Mucosa of gallbladder (tissue), 1 donor: ENCODE measurements around the gene HPCAL1. TPM values are rescaled to one million over a fixed set of nuclear protein-coding genes. Genes with fewer than 3 reads are reported as not detected.

ENCODE experiments used
- DNase-seq: peaks from one replicate; pipeline ENCODE4 v3.0.0-alpha.2; 2020; ENCODE audit warnings: low spot score
- total RNA-seq: library from RNA; stranded (reverse); gene quantifications from one replicate; pipeline ENCODE4 v1.2.1, GENCODE V29; 2021
- donor health status: DM: no; HTN: no; CAD: no.

The HPCAL1 gene
- total RNA-seq, 1 donor from 2014 or later: 44.0 TPM

GRCh38 chr2:10388954-10389560, 86.4 kb downstream of the HPCAL1 start:
- no peak for DNase-seq

DNA sequence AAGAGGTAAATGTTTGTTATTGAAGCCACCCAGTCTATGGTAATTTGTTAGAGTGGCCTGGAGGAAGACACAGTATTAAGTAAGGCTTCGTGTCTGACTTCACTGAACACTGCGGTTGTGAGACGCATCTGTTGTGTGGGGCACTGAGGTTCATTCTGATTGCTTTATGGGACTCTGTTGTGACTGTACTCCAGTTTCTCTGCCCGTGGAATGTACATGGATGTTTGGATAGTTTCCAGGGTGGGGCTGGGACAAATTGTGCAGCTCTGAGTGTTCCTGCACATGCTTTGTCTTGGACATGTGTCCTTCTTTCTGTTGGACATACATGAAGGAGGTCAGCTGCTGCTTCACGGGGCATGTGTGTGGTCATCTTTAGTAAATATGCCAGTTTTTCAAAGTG, 86.9 kb downstream of the HPCAL1 start:
- DNase-seq: no peak

GRCh38 chr2:10390369-10390801, 87.7 kb downstream of the HPCAL1 start:
- no peak for DNase-seq

DNA sequence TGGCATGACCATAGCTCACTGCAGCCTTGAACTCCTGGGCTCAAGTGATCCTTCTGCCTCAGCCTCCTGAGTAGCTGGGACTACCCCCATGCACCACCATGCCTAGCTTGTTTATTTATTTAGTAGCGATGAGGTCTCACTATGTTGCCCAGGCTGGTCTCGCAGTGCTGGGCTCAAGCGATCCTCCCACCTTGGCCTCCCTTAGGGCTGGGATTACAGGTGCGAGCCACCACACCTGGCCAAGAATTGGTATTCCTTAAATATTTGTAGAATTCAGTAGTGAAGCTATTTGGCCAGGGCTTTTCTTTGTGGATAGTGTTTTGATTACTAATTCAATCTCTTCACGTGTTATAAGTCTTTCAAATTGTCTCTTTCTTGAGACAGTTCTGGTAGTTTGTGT, 89.4 kb downstream of the HPCAL1 start:
- DNase-seq: no peak

DNA sequence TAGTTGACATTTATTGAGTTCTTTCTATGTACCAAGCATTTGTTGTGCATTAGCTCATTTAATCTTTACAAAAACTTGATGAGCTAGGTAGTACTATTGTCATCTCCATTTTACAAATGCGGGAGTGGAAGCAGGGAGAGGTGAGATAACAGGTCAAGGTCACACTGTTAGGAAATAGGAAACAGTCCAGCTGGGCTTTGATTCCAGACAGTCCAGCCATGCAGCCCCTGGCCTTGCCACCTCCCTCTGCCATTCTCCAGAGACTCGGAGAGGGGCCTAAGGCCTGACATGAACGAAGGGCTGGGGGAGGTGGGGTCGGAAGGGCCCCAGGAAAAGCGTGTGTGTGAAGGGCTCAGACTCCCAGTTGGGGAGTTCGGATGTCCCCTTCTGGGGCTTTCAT, 89.8 kb downstream of the HPCAL1 start:
- DNase-seq: no peak

GRCh38 chr2:10392951-10393639, 90.4 kb downstream of the HPCAL1 start:
- DNase-seq: no peak

GRCh38 chr2:10393640-10393982, 90.9 kb downstream of the HPCAL1 start:
- DNase-seq: no peak

DNA sequence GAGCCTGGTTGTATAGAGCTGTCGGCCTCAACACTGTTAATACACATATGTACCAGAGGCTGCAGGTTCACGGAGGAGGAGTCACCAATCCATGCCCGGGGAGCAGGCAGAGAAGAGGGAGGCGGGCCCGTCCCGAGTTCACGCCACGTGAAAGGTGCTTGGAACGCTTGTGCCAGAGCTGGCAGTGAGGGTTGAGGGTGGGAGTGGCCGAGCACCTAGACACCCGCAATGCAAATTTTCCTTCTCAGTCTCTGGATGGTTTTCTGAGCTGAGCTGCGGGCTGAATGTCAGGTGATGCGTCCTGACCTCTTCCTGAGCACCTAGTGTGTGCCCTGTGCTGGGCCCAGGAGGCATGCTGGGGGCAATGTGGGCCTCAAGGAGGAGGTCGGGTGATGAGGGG, 93.2 kb downstream of the HPCAL1 start:
- no peak for DNase-seq

DNA sequence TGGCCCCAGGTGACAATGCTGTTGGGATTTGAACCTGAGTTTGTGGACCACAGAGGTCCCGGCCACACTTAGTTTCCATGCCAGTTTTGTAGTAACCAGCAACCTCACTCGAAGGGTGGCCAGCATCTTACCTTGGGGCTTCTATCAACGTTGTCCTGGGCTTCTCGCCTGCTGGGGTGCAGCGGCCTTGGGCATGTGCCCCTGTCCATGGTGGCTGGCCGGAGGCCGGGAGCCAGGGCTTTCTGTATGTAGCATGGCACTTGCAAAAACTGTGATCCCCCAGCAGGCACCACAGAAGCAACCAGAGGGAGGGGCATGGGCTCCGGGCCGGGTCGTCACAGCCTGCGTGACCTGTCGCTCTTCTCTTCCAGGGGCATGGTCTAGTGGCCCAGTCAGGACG, 93.8 kb downstream of the HPCAL1 start:
- DNase-seq: no peak

DNA sequence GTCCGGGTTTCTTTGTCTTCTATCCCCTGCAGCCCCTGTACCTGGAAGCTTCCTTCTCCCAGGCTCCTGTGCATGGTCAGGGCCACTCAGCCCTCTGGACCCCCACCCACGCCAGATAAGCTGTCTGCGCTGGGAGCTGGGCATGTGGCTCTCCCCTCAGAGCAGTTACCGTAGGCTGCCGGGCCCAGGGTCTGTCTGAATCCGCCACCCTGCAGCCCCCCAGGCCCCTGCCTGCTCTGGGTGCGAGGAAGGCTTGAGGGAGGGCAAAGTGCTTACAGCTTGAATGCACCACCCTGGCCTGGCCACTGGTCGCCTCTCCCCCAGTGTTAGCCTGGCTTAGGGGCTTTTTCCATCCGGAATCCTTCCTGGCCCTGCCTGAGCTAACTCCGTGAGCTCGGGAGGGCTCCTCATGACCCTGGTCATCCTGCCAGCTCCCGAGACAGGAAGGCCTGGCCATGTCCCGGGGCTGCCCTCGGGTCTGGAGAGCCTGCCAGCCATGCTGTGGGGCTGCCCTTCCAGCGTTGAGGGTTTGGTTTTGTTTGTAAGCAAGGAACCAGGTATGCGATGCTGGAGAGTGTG, 94.7 kb downstream of the HPCAL1 start:
- no peak for DNase-seq

DNA sequence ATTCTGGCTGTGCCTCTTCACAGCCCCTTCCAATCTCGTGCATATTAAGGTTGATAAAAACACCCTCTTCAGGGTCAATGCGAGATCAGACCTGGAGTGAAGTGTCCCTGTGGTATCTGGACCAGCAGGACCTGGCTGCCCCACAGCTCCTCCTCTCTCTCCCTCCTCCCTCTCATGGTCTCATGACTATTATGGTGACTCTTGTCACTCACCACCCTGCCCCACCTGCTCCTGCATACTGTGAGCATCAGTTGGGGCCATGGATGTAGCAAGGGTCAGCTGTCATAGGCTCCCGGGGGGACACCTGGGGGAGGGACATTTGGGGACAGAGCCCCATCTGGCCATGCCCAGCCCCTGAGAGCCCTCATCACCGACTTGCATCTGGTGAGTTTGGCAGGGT, 95.2 kb downstream of the HPCAL1 start:
- DNase-seq: no peak

- no peak for DNase-seq
These were observed 95.8 kb downstream of the HPCAL1 start for GRCh38 chr2:10398496-10398895.

- DNase-seq: no peak
These were observed 96.7 kb downstream of the HPCAL1 start for GRCh38 chr2:10399358-10399757.

- DNase-seq: no peak
These were observed 97.3 kb downstream of the HPCAL1 start for GRCh38 chr2:10400002-10400401.

GRCh38 chr2:10400568-10400977, 97.9 kb downstream of the HPCAL1 start:
- peak; percentile 41 for DNase-seq

DNA sequence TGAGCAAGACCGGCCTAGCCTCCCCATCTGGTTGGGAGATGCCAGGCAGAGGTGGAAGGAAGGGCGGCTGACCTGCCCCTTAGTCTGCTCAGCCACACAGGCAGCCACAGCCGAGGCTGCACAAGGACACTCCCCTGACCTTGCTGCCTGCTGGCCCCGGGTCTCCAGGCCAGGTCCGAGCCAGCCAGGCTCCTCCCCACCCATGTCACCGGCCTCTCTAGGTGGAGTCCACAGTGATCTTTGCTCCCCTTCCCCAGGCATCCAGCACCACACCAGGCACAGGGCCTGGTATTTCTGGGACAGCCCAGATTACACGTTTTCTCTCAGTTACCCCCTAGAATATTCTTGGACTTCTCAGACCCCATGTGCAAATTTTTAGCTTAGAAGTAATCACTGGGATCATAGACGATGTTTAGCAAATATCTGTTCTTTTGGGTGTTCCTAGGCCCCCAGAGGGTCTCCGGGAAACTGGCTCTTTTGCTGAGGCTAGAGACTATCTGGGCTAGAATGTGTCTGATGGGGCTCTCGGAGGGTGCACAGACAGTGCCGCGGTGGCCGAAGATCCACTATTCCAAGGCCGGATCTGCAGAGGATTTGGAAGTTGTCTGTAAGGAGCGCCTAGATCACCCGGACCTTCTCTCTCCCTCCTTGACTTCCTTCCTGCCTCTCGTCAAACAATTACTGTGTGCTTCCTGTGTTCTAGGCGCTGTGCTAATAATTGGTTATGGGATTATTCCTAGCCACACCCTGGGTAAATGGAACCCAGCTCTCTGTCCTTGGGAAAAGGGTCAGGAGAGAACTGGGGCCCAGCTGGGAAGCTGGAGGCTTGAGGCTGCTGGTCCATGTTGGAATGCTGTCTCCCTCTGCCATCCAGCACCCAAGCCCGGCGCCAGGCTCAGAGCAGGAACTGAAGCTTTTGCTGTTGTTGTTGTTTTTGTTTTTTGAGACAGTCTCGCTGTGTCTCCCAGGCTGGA, 98.6 kb downstream of the HPCAL1 start:
- DNase-seq: no peak

GRCh38 chr2:10402062-10402585, 99.4 kb downstream of the HPCAL1 start:
- DNase-seq: no peak

DNA sequence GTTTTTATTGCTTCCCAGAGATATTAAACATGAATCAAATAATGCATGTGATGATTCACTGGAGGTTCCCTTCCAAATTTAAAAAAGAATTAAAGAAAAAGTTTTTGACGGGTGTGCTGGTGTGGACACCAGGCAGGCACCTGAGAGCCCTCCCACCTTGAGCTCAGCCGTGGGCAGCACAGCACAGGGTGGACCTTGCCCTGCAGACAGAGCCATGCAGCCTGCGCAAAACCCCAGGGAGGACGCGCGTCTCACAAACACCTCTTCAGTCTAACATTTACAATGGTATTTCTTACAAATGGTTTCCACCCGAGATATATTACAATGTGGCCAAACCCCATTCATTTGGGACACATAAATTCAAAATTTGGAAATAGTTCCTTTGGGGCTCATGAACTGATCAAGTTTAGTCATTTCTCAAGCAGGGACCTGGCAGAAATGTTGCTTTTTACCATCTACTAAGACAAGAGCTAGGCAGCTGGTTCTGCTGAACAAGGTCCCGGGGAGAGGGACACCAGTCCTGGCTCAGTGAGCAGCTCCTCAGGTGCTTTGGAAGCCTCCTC, 100.0 kb downstream of the HPCAL1 start:
- no peak for DNase-seq

GRCh38 chr2:10404324-10405143, 101.8 kb downstream of the HPCAL1 start:
- no peak for DNase-seq

DNA sequence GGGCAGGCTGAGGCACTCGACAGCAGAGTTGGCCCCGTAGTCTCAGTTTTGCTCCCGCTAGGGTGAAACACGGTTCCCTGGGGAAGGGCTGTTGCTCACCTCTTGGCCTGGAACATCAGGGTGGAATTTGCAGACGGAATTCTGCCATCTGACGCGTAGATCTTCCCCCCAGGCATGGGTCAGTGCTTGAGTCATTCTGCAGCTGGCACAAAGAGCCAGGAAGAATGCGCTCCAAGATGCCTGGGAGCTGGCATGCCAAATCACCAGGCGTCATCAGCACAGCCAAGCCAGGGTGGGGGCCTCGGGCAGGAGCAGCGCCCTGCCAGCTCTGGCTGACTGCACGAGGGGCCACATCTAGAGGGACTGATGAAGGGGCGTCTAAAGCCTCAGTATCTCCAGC, 102.7 kb downstream of the HPCAL1 start:
- peak; percentile 67 for DNase-seq

GRCh38 chr2:10406016-10406415, 103.3 kb downstream of the HPCAL1 start:
- no peak for DNase-seq
